DMS153 treated with DMSO at 0.1 percent for 48 hours (cell line): ENCODE measurements around the gene FAM120C.
A peak's percentile ranks its signal among the peaks of the same experiment; 100 is the strongest.

Experiments used
- DNase-seq: peaks from one replicate; lab custom pipeline; 2025; ENCODE audit not compliant: unreplicated experiment; lab: John Stamatoyannopoulos, UW

The FAM120C gene

GRCh38 chrX:54157561-54157960 is 25.5 kb downstream of the FAM120C start:
- no peak for DNase-seq

- no peak for DNase-seq
Observed at GRCh38 chrX:54134269-54134668, 48.8 kb downstream of the FAM120C start.

- DNase-seq = no peak
Observed at GRCh38 chrX:54116391-54116790, 66.7 kb downstream of the FAM120C start.

GRCh38 chrX:54093571-54093970 is 89.5 kb downstream of the FAM120C start:
- no peak for DNase-seq

GRCh38 chrX:54093159-54093558 is 89.9 kb downstream of the FAM120C start:
- no peak for DNase-seq

- DNase-seq = no peak
Observed at GRCh38 chrX:54090880-54091279, 92.2 kb downstream of the FAM120C start.

- DNase-seq = no peak
Observed at GRCh38 chrX:54089191-54089590, 93.9 kb downstream of the FAM120C start.

GRCh38 chrX:54087661-54088060 is 95.4 kb downstream of the FAM120C start:
- no peak for DNase-seq

GRCh38 chrX:54085666-54086065 is 97.4 kb downstream of the FAM120C start:
- DNase-seq = no peak

- no peak for DNase-seq
Observed at GRCh38 chrX:54076903-54077302, 106.2 kb downstream of the FAM120C start.

- no peak for DNase-seq
Observed at GRCh38 chrX:54074826-54075225, 108.2 kb downstream of the FAM120C start.

- DNase-seq = no peak
Observed at GRCh38 chrX:54067766-54068165, 115.3 kb downstream of the FAM120C start.

GRCh38 chrX:54066841-54067240 is 116.2 kb downstream of the FAM120C start:
- DNase-seq = no peak

- no peak for DNase-seq
Observed at GRCh38 chrX:54064564-54064963, 118.5 kb downstream of the FAM120C start.

- DNase-seq = no peak
Observed at GRCh38 chrX:54063361-54063760, 119.7 kb downstream of the FAM120C start.

- DNase-seq = no peak
Observed at GRCh38 chrX:54049801-54050200, 133.3 kb downstream of the FAM120C start.

GRCh38 chrX:54048412-54048811 is 134.6 kb downstream of the FAM120C start:
- no peak for DNase-seq

- DNase-seq = no peak
Observed at GRCh38 chrX:54045563-54046228, 137.4 kb downstream of the FAM120C start.

- DNase-seq = no peak
Observed at GRCh38 chrX:54044877-54045338, 138.1 kb downstream of the FAM120C start.

GRCh38 chrX:54044126-54044876 is 138.8 kb downstream of the FAM120C start, which contains the start of gene PHF8:
TSS of gene PHF8 (minus strand) at chrX:54044473. CDS start at chrX:54042728, 1,745 bp downstream.
- peak; percentile 69 for DNase-seq

- DNase-seq = no peak
Observed at GRCh38 chrX:54043541-54044125, 139.4 kb downstream of the FAM120C start.

- no peak for DNase-seq
Observed at GRCh38 chrX:54043056-54043455, 140.0 kb downstream of the FAM120C start.
